NCI-H1436 (cell line): ENCODE results near the gene TNK1.
"Not testable (repeated sequence)": the region's sequence is repeated elsewhere in the genome, so short reads cannot be mapped to it uniquely, and the experiment has no call there.

Experiments used
- DNase-seq: peaks from one replicate; lab custom pipeline; 2025; lab: John Stamatoyannopoulos, UW

Gene TNK1

GRCh38 chr17:7355053-7355452 is 25.8 kb upstream of the TNK1 start, which contains the start of gene TMEM95:
Gene TMEM95, plus strand, starts transcription at chr17:7355156. Its CDS starts 49 bp downstream, at chr17:7355205.
- no peak for DNase-seq

DNA sequence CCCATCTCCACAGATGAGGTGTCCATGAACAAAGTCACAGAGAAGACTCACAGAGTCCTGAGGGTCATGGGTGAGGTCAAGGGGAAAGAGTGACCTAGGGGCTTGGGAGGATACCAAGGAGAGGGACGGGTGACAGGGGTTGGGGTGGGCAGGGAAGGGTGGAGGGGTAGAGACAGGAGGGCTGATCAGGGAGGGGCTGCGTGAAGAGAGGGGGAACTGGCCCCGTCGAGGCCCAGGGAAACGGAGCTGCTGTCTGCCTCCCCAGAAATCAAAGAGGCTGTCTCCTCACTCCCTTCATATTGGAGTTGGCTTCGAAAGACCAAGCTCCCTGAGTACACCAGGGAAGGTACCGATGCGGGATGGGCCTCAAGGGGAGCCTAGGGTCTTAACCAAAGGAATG is 25.3 kb upstream of the TNK1 start:
- DNase-seq: no peak

GRCh38 chr17:7356072-7356549 is 24.8 kb upstream of the TNK1 start:
- peak; percentile 59 for DNase-seq

DNA sequence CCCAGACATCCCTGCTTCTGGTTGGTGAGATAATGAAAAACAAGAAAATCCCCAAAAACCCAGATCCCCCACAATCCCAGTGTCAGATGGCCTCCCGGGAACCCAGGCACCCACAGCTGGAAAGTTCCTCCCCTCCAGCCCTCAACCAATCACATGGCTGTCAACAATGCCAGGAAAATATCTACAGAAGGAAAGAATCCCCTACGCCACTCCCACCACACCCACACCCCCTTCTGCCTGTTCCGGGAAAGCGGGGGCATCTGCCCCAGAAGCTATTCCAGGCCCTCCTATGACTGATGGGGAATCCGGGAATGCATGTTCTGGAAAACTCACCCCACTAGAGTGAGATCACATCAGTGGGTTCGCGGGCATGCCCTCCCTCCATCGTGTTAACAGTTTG is 24.1 kb upstream of the TNK1 start:
- no peak for DNase-seq

DNA sequence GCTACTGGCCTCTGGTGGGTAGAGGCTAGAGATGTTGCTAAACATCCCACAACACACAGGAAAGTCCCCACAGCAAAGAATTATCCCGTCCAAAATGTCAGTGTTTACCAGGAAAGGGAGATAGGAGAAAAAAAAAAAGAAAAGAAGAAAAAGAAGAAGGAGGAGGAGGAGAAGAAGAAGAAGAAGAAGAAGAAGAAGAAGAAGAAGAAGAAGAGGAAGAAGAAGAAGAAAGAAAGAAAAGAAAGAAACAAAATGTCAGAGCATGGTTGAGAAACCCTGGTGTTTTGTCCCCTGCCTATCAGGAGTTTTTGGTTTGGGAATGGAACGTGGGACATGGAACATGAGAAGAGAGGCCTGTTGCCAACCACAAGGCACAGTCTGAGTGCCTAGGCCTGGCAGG is 23.5 kb upstream of the TNK1 start:
- no peak for DNase-seq

GRCh38 chr17:7361906-7362305 is 19.0 kb upstream of the TNK1 start:
- no peak for DNase-seq

GRCh38 chr17:7363311-7363710 is 17.6 kb upstream of the TNK1 start:
- no peak for DNase-seq

GRCh38 chr17:7365963-7366362 is 14.9 kb upstream of the TNK1 start:
- DNase-seq: not testable (repeated sequence)

- DNase-seq: no peak
Observed at GRCh38 chr17:7367083-7367482, 13.8 kb upstream of the TNK1 start.

GRCh38 chr17:7367918-7368598 is 12.8 kb upstream of the TNK1 start:
- DNase-seq: no peak

- not testable (repeated sequence) for DNase-seq
Observed at GRCh38 chr17:7368599-7368994, 12.3 kb upstream of the TNK1 start.

GRCh38 chr17:7369825-7370224 is 11.1 kb upstream of the TNK1 start:
- no peak for DNase-seq

- DNase-seq: no peak
Observed at GRCh38 chr17:7370853-7371252, 10.0 kb upstream of the TNK1 start.

GRCh38 chr17:7374353-7374752 is 6.5 kb upstream of the TNK1 start:
- DNase-seq: no peak

DNA sequence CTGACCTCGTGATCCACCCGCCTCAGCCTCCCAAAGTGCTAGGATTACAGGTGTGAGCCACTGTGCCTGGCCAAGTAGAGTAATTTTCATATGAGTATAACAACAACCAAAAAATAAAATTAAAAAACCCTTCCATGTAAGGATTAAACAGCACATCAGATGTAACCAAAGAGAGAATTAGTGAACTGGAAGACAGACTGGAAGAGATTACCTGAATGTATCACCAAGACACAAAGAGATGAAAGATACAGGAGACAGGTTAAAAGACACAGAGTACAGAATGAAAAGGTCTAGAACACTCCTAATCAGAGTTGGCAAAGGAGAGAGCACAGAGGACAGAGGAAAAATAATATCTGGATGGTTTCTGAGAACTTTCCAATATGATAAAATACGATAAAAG is 1.8 kb upstream of the TNK1 start:
- no peak for DNase-seq

DNA sequence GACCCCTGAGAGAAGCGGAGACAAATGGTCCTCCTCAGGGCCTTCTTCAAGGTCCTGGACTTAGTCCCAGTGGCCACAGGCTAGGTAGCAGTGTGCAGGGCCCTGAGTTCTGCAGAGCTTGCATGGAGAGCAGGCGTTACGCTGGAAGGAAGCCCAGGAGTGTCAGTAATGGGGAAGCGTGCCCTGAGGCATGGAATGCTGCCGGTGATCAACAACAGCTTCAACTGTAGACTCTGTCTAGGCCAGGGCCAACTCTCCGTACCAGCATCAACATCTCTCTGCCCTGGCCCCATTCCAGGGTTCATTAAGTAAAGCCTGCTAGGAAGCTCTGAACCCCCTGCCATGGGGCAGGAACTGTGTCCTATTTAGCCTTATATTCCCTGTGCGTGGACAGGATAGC is 568 bp upstream of the TNK1 start:
- DNase-seq: no peak

DNA sequence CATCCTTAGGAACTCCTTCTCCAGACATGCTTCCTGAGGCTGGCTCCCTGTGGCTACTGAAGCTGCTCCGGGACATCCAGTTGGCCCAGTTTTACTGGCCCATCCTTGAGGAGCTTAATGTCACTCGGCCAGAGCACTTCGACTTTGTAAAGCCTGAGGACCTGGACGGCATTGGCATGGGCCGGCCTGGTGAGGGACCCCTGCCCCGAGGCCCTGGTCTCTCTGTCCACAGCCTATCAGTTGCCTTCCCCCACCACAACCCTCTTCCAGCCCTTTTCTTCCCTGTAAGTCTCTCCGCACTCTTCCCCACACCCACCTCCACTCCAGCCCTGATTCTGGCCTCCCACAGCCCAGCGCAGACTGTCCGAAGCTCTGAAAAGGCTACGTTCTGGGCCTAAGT is 2.0 kb downstream of the TNK1 start:
- DNase-seq: no peak

- no peak for DNase-seq
Observed at GRCh38 chr17:7383371-7383741, 2.5 kb downstream of the TNK1 start.

- DNase-seq: no peak
Observed at GRCh38 chr17:7383742-7384488, 3.0 kb downstream of the TNK1 start.

GRCh38 chr17:7384489-7385081 is 3.7 kb downstream of the TNK1 start:
- DNase-seq: no peak

DNA sequence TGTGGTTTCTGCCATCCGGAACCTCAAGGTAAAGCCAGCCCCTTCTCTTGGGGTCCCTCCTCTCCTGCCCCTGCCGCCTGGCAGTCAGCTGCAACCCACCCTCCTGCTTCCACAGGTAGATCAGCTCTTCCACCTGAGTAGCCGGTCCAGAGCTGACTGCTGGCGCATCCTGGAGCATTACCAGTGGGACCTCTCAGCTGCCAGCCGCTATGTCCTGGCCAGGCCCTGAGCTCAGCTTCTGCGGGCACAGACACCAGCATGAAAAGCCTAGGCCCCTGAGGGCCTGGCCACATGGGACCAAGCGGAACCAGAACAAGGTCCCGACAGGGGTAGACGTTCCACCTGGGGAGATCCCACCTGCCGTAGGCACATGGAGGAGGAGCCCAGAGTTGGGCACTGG is 8.0 kb downstream of the TNK1 start:
- no peak for DNase-seq

DNA sequence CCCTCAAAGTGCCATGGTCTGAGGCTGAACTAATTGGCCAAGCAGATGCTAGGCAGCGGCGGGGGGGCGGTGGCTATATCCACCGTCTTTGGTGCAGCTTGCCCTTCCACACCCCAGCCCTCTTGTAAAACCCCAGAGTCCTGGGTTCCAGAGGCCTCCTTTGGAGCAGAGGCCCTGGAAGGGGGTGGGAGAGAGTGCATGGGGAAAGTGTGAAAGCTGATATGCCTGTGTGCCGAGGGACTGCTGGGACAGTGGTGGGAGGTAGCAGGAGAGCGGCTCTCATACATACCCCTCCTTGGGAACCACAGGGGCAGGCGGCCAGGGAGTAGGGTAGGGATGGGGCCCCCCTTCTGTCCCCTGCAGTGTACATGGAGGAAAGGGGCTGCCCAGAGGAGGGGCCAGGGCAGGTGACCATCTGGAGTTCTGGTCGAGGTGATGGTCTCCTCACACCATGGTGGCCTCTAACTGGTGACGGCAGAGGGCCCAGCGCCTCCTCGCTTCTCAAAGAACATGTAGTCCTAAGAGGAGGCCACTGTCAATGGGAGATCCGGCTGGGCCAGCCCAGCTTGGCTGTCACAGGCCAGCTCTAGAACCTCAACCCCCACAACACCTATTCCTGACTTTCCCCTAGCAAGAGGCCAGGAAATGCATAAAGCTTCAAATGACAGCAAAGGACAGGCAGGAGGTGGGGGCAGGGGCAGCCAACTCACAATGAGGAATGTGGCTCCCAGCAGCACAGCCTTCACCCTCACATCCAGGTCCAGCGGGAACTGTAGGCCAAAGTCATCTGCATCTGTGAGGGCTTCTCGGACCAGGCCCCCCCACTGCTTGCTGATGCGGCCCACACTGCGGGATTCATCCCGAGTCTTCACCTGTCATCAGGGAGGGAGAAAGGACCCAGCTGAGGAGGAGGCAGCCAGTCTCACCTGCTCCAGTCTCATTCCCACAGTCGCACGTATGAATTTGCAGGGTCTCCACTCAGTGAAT is 9.3 kb downstream of the TNK1 start:
- no peak for DNase-seq
